NAMALWA (cell line): ENCODE measurements around the gene FRS3.
"Not testable (repeated sequence)": the region's sequence is repeated elsewhere in the genome, so short reads cannot be mapped to it uniquely, and the experiment has no call there.

Source experiments
- DNase-seq: peaks from one replicate; pipeline ENCODE4 v3.0.0-alpha.2; 2015; ENCODE audit warnings: low spot score

The FRS3 gene, protein sequence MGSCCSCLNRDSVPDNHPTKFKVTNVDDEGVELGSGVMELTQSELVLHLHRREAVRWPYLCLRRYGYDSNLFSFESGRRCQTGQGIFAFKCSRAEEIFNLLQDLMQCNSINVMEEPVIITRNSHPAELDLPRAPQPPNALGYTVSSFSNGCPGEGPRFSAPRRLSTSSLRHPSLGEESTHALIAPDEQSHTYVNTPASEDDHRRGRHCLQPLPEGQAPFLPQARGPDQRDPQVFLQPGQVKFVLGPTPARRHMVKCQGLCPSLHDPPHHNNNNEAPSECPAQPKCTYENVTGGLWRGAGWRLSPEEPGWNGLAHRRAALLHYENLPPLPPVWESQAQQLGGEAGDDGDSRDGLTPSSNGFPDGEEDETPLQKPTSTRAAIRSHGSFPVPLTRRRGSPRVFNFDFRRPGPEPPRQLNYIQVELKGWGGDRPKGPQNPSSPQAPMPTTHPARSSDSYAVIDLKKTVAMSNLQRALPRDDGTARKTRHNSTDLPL

DNA sequence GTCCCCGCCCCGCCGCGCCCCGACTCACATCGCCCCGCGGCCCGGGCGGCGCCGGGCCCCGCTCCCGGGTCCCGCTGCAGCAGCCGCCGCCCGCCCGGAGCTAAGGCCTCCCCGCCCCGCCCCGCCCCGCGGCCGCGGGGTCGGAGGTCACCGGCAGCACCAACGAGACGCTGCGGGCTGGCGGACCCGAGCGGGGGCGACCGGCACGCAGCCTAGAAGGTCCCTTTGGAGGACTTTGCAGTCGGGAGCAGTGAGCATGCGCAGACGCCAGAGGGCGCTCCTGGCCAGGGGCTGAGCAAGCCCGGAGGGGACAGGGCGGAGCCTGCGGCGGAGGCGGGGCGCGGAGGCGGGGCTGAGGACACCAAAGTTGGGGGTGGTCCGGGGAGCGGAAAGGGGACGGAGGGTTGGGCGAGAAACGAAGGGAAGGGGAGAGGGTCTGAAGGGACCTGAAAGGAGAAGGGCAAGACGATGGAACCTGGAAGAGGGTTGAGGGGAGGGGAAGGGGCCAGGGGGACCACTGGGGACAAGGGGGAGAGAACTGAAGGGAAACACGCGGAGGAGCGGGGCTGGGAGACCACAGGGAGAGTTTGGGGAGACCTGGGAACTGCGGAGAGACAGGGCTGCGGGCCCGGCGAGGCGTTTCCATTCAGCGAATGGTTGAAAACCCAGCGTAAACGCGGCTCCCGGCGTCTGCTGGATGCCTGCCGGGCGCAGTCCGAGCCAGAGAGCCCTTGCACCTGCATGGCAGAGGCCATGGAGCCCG lies at the start of gene FRS3:
Gene FRS3, minus strand, starts transcription at position 113 of the 763 bp plus-strand sequence. CDS start 2,913 bp downstream, outside the sequence.
- DNase-seq: peak; percentile 96

DNA sequence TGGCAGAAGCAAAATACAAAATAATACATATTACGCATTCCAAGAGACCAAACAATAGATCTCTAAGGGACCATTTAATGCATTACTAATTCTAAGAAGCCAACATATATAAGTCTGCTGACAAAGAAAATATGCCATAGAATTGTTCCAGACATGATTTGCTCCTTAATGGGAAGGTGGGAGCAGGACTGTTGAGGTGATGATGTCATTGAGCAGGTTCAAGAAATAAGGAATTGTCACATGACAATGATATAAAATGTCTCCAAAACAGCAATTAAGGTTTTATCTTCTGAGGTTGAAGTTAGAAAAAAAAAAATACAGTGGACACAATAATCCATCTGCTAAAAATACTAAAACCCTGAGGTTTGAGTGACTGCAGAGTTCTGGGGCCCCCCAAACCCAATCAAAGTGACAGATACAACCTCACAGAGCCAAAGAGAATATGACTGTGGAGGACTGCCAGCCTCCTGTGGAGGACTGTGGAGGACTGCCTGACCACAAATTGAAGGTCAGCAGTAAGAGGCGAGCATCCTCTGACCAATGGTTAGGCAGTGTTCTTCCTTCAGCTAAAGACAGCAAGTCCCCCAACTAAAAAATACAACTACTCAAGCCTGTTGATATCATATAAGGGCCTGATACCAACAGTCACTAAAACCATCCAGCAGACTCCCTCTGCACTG lies 46.8 kb upstream of the FRS3 start:
- no peak for DNase-seq

GRCh38 chr6:41824571-41825569 lies 45.2 kb upstream of the FRS3 start:
- no peak for DNase-seq

GRCh38 chr6:41823178-41823577 lies 43.5 kb upstream of the FRS3 start:
- no peak for DNase-seq

GRCh38 chr6:41822021-41822420 lies 42.3 kb upstream of the FRS3 start:
- no peak for DNase-seq

- DNase-seq: no peak
Observed at GRCh38 chr6:41821266-41821665, 41.6 kb upstream of the FRS3 start.

- no peak for DNase-seq
Observed at GRCh38 chr6:41818271-41819054, 38.8 kb upstream of the FRS3 start.

DNA sequence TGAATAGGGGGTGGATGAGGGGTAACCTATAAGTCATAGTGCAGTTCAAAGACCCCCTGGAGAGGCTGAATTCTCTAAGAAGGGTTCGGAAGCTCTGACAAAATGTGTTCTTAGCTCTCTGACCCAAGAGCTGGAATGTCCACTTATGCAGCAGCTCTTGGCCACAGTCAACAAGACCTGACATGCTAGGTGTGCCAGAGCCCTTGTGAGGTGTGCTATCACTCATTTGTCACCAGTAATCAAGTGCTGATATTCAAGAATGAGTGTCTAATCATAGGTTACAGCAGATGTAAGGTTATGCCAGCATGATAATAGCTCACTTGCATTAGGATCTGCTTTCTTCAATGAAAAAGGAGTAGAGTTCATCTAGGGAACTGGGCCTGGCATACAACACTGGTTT lies 35.9 kb upstream of the FRS3 start:
- no peak for DNase-seq

DNA sequence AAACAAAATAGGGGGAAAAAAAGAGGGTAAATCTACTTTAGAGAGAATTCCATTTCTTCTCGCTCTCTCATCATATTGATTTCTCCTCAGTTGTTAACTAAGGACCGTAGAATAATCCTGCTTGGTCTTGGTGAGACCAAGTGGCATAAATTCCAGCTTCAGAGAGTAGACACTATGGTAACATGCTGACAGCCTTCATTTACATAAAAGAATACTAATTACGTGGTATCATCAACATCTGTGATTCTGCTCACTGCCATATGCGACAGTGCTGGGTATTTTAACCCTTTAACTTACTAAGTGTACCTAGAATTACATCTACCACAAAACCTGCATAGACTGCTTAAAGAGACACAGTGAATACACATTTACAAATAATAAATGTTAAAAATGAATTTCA lies 34.9 kb upstream of the FRS3 start:
- DNase-seq: no peak

DNA sequence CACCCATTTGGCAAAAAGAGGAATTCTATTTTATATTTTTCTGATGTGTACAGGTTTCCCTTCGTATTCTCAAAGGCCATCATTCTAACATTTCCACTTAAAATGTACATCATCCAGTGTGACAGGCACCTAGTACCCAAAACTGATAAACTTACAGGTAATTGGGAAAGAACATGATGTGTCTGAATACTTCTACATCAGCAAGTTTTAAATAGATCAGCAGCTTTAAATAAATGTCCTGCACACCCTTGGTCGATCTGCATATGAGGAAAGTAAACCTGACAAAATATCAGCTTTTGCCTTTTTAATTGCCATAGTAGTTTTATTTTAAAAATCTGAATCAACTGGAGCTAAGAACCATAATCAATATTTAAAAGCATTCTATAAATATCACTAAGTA lies 34.3 kb upstream of the FRS3 start:
- no peak for DNase-seq

- no peak for DNase-seq
Observed at GRCh38 chr6:41813469-41813868, 33.8 kb upstream of the FRS3 start.

DNA sequence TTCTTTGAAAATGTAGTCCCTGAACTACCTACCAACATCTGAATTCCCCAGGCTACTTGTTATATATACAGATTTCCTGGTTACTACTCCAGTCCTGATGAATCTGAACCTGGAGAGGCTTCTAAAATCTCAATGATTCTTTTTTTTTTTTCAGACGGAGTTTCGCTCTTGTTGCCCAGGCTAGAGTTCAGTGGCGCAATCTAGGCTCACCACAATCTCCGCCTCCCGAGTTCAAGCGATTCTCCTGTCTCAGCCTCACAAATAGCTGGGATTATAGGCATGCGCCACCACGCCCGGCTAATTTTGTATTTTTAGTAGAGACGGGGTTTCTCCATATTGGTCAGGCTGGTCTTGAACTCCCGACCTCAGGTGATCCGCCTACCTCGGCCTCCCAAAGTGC lies 32.2 kb upstream of the FRS3 start:
- not testable (repeated sequence) for DNase-seq

GRCh38 chr6:41811095-41811494 lies 31.4 kb upstream of the FRS3 start:
- no peak for DNase-seq

GRCh38 chr6:41805830-41806774 lies 26.4 kb upstream of the FRS3 start:
- no peak for DNase-seq

DNA sequence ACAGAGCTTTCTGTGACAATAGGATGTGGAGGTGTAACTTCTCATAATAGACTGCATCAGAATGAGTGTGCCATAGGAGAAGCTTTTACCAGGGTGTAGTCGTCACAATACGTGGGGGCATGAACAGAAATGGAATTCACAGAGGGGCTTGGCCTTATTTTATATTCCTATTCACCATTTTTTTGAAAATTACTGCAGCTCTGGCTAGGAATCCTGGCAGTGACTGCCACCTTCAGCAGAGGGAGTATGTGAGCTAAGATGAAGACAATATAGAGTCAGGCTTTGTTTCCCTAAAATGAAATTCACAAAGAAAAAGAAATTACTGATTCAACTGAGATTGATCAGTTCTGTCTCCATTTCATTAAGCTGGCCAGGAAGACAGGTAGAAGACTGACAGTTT lies 21.7 kb upstream of the FRS3 start:
- DNase-seq: peak; percentile 55

DNA sequence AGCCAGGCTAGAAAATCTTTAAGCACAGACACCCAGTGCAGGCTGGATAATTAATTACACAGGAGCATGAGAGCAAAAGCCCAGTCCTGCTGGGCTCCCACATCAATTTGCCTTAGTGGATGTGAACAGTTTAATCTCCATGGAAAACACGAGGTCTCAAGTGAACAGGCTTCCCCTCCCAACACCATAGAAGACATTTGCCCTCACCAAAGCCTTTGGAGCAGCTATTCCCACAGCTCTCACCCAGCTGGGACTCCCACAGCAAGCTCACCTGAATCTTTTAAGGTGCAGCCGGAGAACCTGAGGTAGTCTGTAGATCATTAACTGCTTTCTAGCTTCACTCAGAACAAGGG lies 19.8 kb upstream of the FRS3 start:
- no peak for DNase-seq

DNA sequence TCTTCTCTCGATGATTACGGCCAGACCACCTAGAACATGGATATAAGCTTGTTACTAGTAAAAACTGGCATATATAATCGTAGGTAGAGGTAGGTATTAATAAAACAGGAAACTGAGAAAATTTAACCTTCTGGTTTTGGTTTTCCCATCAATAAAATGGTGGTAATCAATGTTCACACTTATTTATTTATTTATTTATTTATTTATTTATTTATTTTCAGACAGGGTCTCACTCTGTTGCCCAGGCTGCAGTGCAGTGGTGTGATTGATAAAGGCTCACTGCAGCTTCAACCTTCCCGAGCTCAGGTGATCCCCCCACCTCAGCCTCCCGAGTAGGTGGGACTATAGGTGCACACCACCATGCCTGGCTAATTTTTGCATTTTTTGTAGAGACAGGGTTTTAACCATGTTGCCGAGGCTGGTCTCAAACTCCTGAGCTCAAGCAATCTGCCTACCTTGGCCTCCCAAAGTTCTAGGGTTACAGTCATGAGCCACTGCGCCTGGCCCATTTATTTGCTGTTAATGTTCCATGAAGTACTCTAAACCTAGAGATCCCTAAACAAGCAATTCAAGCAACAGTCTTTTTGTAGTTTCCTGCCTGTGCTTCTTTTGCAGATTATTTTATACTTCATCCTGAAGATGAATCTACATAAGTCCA lies 19.3 kb upstream of the FRS3 start:
- no peak for DNase-seq

DNA sequence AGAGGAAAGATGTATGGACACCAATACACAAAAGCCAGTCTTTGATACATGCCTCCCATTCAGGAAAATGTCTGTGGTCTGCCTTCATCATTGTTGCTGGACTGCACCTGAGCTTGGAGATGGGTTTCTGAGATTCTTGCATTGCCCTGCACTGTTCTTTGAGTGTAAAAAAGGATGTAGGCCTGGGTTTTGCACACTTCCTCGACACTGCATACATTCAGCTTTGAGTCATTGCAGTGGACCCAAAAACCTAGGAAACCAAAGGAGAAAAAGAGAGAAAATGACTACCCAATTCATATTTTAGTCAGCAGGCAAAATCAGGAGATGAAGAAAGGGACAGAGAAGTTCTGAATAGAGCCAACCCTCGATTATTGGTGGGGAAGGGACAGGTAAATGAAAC lies 16.8 kb upstream of the FRS3 start:
- no peak for DNase-seq

GRCh38 chr6:41791984-41792383 lies 12.3 kb upstream of the FRS3 start:
- DNase-seq: no peak
